Activated CD8-positive, alpha-beta T cell treated with anti-CD3 and anti-CD28 coated beads for 36 hours (primary cell): ENCODE data around the gene COL6A2. TPM values are rescaled to one million over a fixed set of nuclear protein-coding genes. Genes with fewer than 3 reads are reported as not detected.
A peak's percentile ranks its signal among the peaks of the same experiment; 100 is the strongest.

Experiments used
- ATAC-seq: fragments of 200-7000 bp; cut with Tn5 transposase; one replicate; pipeline ENCODE4 v1.10.0; 2021; ENCODE audit warnings: mild to moderate bottlenecking, moderate library complexity
- CTCF ChIA-PET: fragments of 350-600 bp; sonication (Branson Sonifier 250); formaldehyde crosslinking; loops from one replicate; lab custom pipeline; 2021; ENCODE audit warnings: antibody characterized with exemption; lab: Charles Lee
- POLR2A ChIA-PET: fragments of 350-600 bp; sonication (Branson Sonifier 250); formaldehyde crosslinking; loops from one replicate; lab custom pipeline; 2021; ENCODE audit warnings: antibody characterized with exemption; lab: Charles Lee
- DNase-seq: peaks from one replicate; pipeline ENCODE4 v3.0.0-alpha.2; 2020
- H3K27ac Mint-ChIP-seq: one replicate; pipeline ENCODE4 v1.8.0; 2021; ENCODE audit warnings: mild to moderate bottlenecking, mixed read lengths
- H3K27me3 Mint-ChIP-seq: one replicate; pipeline ENCODE4 v1.8.0; 2021; ENCODE audit warnings: mixed read lengths
- H3K36me3 Mint-ChIP-seq: one replicate; pipeline ENCODE4 v1.8.0; 2021; ENCODE audit warnings: low read depth, mixed read lengths
- H3K4me1 Mint-ChIP-seq: one replicate; pipeline ENCODE4 v1.8.0; 2021; ENCODE audit warnings: low read depth, mixed read lengths
- H3K4me3 Mint-ChIP-seq: one replicate; pipeline ENCODE4 v1.8.0; 2021; ENCODE audit warnings: mild to moderate bottlenecking, moderate library complexity, mixed read lengths
- H3K9me3 Mint-ChIP-seq: one replicate; pipeline ENCODE4 v1.8.0; 2021; ENCODE audit warnings: mixed read lengths
- CTCF ChIP-seq: fragments of 200-600 bp; IDR thresholded peaks from one replicate; pipeline ENCODE4 v1.8.0; 2022; ENCODE audit warnings: antibody characterized with exemption, mild to moderate bottlenecking
- intact Hi-C: fragments of 100-400 bp; cut with micrococcal nuclease; formaldehyde crosslinking; loops from one replicate; pipeline ENCODE4 v1.10.0; 2022
- total RNA-seq, 2 experiments: library from RNA; stranded (reverse); gene quantifications; one replicate each; pipeline ENCODE4 v1.2.3, GENCODE V29; 2021

Gene COL6A2
- total RNA-seq, 2 experiments from 2014 or later, result 25.0 to 25.3 TPM

- H3K4me3 Mint-ChIP-seq, result no peak overlapping the region
- intact Hi-C loops, result no loop called here
- ATAC-seq, result no peak
- TF ChIP-seq CTCF, result no peak
- DNase-seq, result no peak
- H3K27me3 Mint-ChIP-seq, result peaks cover 2% of the 10 kb centered on the region
- no peaks in the 10 kb centered on the region for H3K36me3 Mint-ChIP-seq
- peaks cover 5% of the 10 kb centered on the region for H3K4me1 Mint-ChIP-seq
- CTCF ChIA-PET, result no interaction called here
- POLR2A ChIA-PET, result no interaction called here
- peaks cover 21% of the 10 kb centered on the region for H3K9me3 Mint-ChIP-seq
- no peak overlapping the region for H3K27ac Mint-ChIP-seq
Observed at GRCh38 chr21:46092026-46092764, 5.7 kb upstream of the COL6A2 start.

GRCh38 chr21:46092811-46093667, 4.9 kb upstream of the COL6A2 start:
- intact Hi-C loops, result no loop called here
- no peak for ATAC-seq
- H3K9me3 Mint-ChIP-seq, result peaks cover 16% of the 10 kb centered on the region

GRCh38 chr21:46093668-46094400, 4.1 kb upstream of the COL6A2 start:
- intact Hi-C loops, result no loop called here
- ChIA-PET POLR2A (no interaction called here), CTCF (no interaction called here)
- peaks cover 2% of the 10 kb centered on the region for H3K27me3 Mint-ChIP-seq
- DNase-seq (peak; percentile 18), ATAC-seq (no peak)
- H3K4me1 Mint-ChIP-seq, result peaks cover 5% of the 10 kb centered on the region
- H3K27ac Mint-ChIP-seq, result no peak overlapping the region
- no peak overlapping the region for H3K4me3 Mint-ChIP-seq
- H3K9me3 Mint-ChIP-seq, result peaks cover 8% of the 10 kb centered on the region
- no peaks in the 10 kb centered on the region for H3K36me3 Mint-ChIP-seq
- TF ChIP-seq CTCF, result no peak

More at GRCh38 chr21:46092811-46093667, 4.9 kb upstream of the COL6A2 start:
- peaks cover 2% of the 10 kb centered on the region for H3K27me3 Mint-ChIP-seq
- H3K27ac Mint-ChIP-seq, result no peak overlapping the region
- DNase-seq, result no peak
- no peak overlapping the region for H3K4me3 Mint-ChIP-seq
- H3K36me3 Mint-ChIP-seq, result no peaks in the 10 kb centered on the region
- TF ChIP-seq CTCF, result no peak
- ChIA-PET POLR2A (no interaction called here), CTCF (no interaction called here)
- H3K4me1 Mint-ChIP-seq, result peaks cover 5% of the 10 kb centered on the region

- H3K36me3 Mint-ChIP-seq, result no peaks in the 10 kb centered on the region
- DNase-seq, result no peak
- peaks cover 5% of the 10 kb centered on the region for H3K4me1 Mint-ChIP-seq
- no peak for ATAC-seq
- no peak overlapping the region for H3K4me3 Mint-ChIP-seq
- H3K9me3 Mint-ChIP-seq, result peaks cover 6% of the 10 kb centered on the region
- POLR2A ChIA-PET, result interaction anchor here (0.6 kb wide), 1 partner anchor 274 kb away, joined by 3 read pairs; no protein-coding TSS in a partner anchor
- CTCF ChIA-PET, result no interaction called here
- intact Hi-C loops, result no loop called here
- no peak for TF ChIP-seq CTCF
- peaks cover 4% of the 10 kb centered on the region for H3K27me3 Mint-ChIP-seq
- no peak overlapping the region for H3K27ac Mint-ChIP-seq
Observed at GRCh38 chr21:46094401-46095082, 3.4 kb upstream of the COL6A2 start.
